Measurements from ENCODE around the gene CPEB4.

Gene CPEB4

GRCh38 chr5:173884402-173885053 is 3.6 kb upstream of the CPEB4 start:
- peak in 1 of 2 donors; percentile 19 for DNase-seq (ENCODE audit: low read depth in 2 of 2, low spot score in 1 of 2)

DNA sequence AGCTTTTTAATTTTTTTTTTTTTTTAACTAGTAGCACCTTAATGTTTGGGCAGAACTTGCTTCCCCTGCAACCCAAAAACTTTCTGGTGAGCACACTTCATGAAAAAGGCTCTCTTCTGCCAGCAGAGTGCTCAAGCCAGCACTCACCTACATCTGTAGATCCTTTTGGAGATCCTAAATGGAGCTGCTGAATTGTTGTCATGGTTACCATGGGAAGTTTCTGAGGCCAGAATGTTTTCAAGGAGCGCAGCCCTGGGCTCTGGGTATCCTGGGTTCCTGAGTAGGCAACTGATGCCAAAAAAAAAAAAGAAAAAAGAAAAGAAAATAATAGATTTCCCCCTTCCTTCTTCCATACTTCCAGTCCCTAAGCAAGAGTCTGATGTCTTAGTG is 3.1 kb upstream of the CPEB4 start:
- no peak for DNase-seq (ENCODE audit: low read depth in 2 of 2, low spot score in 1 of 2)

DNA sequence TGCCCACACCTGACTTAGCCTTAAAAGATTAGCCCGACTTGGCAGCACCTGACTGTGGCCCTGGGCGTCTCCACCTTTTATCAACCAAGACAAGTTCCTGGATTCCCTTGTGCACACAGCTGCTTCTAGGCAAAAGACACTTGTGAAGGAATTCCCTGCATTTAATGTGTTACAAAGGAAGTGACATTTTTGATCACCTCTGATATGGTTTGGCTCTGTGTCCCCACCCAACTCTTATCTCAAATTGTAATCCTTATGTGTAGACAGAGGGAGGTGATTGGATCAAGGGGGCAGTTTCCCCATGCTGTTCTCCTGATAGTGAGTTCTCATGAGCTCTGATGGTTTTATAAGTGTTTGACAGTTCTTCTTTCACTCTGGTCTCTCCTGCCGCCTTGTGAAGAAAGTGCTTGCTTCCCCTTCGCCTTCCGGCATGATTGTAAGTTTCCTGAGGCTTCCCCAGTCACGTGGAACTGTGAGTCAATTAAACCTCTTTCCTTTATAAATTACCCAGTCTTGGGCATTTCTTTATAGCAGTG is 2.6 kb upstream of the CPEB4 start:
- no peak for DNase-seq (ENCODE audit: low read depth in 2 of 2, low spot score in 1 of 2)

GRCh38 chr5:173886150-173886549 is 2.0 kb upstream of the CPEB4 start:
- no peak for DNase-seq (ENCODE audit: low read depth in 2 of 2, low spot score in 1 of 2)

- DNase-seq (ENCODE audit: low read depth in 2 of 2, low spot score in 1 of 2), result no peak
These were observed 453 bp downstream of the CPEB4 start for GRCh38 chr5:173888473-173889131.

DNA sequence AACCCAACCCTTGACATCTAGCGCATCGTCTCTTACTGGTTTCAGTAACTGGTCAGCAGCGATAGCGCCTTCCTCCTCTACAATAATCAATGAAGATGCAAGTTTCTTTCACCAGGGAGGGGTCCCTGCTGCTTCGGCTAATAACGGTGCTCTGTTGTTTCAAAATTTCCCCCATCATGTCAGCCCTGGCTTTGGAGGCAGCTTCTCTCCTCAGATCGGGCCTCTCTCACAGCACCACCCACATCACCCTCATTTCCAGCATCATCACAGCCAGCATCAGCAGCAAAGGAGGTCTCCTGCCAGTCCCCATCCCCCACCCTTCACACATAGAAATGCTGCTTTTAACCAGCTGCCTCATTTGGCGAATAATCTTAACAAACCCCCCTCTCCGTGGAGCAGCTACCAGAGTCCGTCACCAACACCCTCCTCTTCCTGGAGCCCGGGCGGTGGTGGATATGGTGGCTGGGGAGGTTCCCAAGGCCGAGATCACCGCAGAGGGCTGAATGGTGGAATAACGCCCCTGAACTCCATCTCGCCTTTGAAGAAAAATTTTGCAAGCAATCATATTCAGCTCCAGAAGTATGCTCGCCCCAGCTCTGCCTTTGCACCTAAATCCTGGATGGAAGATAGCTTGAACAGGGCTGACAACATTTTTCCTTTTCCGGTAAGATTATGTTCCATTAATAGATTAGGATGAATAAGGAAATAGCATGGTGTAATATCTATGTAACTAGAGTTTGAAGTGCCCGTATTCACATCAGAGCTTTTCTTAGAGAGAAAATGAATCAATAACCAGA is 2.2 kb downstream of the CPEB4 start:
- no peak for DNase-seq (ENCODE audit: low read depth in 2 of 2, low spot score in 1 of 2)

GRCh38 chr5:173891308-173892116 is 3.4 kb downstream of the CPEB4 start:
- no peak for DNase-seq (ENCODE audit: low read depth in 2 of 2, low spot score in 1 of 2)

DNA sequence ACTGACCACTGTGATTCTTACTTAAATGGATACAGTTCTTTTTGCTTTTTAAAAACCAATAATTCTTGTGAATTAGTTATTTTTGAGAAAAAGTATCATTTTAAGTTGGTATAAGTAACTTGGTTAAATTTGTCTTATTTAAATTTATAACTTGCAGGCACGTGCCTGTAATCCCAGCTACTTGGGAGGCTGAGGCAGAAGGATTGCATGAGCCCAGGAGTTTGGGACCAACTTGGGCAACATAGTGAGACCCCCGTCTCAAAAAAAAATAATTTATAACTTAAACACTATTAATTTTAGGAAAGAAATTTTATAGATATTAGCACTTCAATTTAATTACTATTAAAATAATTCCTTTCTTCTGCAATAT is 5.0 kb downstream of the CPEB4 start:
- no peak for DNase-seq (ENCODE audit: low read depth in 2 of 2, low spot score in 1 of 2)

GRCh38 chr5:173895401-173896165 is 7.4 kb downstream of the CPEB4 start:
- no peak for DNase-seq (ENCODE audit: low read depth in 2 of 2, low spot score in 1 of 2)

GRCh38 chr5:173896631-173897030 is 8.5 kb downstream of the CPEB4 start:
- DNase-seq (ENCODE audit: low read depth in 2 of 2, low spot score in 1 of 2), result no peak

DNA sequence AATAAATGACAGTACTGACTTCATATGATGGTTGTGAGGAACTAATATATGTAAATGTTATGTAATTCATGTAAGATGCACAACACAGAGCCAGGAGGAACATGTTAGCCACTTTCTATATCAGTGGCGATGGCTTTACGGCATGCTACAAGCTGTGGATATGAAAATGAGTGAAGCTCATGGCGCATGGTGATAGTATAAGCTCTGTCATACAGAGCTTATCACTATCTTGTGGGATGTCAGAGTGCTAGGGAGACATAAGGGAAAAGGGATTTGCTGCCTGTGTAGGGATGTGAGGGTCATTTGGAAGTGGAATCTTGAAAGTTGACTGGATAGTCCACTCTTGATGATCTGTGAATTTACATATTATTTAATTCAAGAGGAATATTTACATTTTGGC is 13.6 kb downstream of the CPEB4 start:
- DNase-seq (ENCODE audit: low read depth in 2 of 2, low spot score in 1 of 2), result no peak

DNA sequence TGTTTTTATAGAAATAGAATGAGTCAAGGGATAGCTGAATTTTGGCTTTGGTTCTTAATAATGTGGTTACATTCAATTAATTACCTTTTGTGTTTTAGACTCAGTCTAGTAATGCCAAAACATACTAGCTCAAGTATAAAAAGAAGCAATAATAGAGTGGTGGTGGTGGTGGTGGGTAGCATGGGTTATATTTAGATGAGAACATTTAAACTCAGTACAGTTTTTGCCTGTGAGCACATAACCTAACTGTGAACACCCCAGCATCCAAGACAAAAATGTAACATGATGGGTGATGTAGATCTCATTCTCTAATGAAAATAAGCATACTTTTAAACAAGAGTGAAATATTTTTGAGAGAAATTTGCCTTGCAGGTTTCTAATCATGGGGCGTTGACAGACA is 14.2 kb downstream of the CPEB4 start:
- DNase-seq (ENCODE audit: low read depth in 2 of 2, low spot score in 1 of 2), result no peak

DNA sequence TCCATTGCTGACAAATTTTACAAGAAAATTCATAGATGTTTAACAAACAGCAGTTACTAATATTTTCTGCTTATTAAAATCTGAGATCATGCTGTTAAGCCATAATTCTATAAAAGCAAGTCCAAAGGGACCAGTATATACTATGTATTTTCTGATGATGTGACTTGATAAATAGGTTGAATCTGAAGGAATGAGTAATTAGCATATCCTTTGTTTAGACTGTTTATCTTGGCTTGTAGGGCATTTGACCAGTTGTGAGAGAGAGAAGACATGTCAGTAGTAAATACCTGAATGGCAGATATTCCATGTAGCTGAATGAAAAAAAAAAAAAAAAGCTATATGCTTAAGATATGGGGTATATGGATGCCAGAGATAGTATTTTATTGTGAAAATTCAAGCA is 14.6 kb downstream of the CPEB4 start:
- DNase-seq (ENCODE audit: low read depth in 2 of 2, low spot score in 1 of 2), result no peak

DNA sequence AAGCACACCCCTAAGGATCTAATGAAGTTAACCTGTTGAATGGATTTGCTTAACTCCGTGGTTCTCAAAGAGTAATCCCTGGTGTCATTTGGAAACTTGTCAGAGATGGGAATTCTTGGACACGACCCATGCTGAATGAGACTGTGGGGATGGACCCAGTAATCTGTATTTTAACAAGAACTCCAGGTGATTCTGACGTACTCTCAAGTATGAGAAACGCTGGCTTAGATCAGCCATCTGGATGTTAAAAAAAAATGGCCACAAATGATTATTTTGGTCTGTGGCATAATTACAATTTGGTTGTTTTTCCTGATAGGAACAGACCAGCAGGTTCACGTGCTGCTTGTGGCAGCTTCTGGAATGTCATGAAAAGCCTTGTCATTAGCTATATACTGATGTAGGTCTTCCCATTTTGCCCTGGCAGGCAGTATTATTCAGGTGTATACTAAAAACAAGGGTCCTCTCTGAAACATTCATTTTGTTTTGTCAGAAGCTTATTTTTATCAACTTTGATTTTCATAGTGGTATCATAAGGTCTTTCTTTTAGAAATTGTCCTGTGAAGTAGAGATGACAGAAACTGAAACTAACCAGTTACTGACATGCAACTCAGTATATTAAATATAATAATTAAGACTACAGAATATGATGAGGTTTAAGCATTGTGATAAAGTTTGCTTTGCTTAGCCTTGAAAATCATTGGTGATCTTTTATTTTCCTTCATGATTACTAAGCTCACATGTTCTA is 15.4 kb downstream of the CPEB4 start:
- no peak for DNase-seq (ENCODE audit: low read depth in 2 of 2, low spot score in 1 of 2)

- no peak for DNase-seq (ENCODE audit: low read depth in 2 of 2, low spot score in 1 of 2)
These were observed 16.0 kb downstream of the CPEB4 start for GRCh38 chr5:173904151-173904550.

DNA sequence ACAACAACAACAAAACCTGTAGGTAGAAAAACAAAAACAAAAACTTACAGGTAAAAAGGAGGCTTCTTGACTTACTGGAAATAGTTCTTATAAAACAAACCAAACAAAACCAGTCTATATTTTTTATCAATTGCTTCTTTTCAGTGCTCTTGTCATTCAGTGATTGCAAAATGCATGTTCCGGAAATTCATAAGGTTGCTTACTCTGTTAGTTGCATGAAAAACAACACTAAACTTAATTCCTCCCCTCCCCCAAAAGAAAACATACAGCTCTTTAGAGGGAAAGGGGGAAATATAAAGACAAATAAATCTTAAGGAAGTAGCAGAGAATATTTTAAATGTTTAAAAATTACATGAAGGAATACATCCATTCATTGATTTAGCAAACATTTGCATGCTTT is 19.1 kb downstream of the CPEB4 start:
- DNase-seq (ENCODE audit: low read depth in 2 of 2, low spot score in 1 of 2), result no peak

DNA sequence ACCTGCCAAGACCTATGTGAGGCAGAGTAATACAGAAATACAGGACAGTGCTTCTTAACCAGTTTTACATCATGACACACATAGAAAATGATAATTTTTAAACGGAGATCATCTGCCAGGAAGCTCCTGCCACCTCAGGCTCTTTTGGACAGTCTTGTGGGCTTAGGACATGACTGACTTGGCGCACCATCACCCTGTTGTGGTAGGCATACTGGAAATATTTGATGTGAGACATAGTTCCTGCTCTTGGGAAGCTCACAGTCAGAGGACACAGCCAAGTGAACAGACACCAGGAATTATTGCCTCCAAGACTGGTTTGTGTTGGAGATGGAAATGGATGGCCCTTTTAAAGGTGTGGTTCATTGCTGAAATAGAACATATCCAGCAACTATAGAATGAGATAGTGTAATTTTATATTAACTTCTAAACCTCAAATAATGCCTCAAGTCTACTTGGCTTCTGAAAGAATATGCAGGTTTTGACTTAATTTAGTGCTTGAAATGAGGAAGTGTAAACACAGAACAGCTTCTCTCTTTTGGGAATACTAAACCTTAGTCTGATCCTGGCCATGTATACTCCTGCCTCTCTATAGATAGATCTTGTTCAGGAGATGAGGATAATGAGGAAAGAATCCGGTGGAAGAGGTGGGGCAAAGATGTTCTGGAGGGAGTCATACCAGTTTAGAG is 19.7 kb downstream of the CPEB4 start:
- no peak for DNase-seq (ENCODE audit: low read depth in 2 of 2, low spot score in 1 of 2)

DNA sequence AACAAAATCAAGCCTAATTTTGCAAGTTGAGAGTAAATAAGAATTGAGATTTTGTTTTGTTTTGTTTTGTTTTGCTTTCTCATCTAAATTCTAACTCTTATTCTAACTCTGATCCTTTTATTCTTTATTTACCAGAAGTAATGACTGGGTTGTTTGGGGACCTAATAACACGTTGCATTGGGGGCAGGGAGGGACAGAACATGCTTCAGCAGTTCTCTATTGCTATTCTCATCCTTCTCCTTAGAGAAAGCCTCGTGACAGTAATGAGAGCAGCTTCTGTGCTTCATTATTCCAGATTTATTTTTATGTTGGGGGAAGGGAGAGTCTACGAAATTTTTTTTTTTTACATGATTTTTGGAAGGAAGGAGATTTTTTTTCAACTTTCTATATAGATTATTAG is 21.1 kb downstream of the CPEB4 start:
- DNase-seq (ENCODE audit: low read depth in 2 of 2, low spot score in 1 of 2), result no peak

- DNase-seq (ENCODE audit: low read depth in 2 of 2, low spot score in 1 of 2), result no peak
These were observed 22.1 kb downstream of the CPEB4 start for GRCh38 chr5:173910215-173910614.

All from stimulated activated CD8-positive, alpha-beta memory T cell treated with anti-CD3 and anti-CD28 coated beads, Interleukin-4, amount 100 ng/mL, for 4 hours (primary cell).